GM13977 (cell line): Measurements from ENCODE around the gene BHLHE41.

Experiments
- DNase-seq: peaks from one replicate; pipeline ENCODE4 v3.0.0; 2012; ENCODE audit warnings: low spot score
- in situ Hi-C: fragments of 300-500 bp; cut with MboI; formaldehyde crosslinking; loops from one replicate; pipeline ENCODE4 v1.12.0; 2022; ENCODE audit warnings: low sequenced_read_pairs, low pct_unique_long_range_greater_than_20kb, mixed read lengths, inconsistent platforms; ENCODE audit not compliant: unreplicated experiment
- TF ChIP-seq, protein P1 (sequence below): IDR thresholded peaks from 2 replicates; pipeline ENCODE4 v1.5.1; 2012; ENCODE audit warnings: mild to moderate bottlenecking, control low read depth; ENCODE audit not compliant: insufficient read depth; ENCODE audit errors: extremely low read depth, missing control alignments

Gene BHLHE41

DNA sequence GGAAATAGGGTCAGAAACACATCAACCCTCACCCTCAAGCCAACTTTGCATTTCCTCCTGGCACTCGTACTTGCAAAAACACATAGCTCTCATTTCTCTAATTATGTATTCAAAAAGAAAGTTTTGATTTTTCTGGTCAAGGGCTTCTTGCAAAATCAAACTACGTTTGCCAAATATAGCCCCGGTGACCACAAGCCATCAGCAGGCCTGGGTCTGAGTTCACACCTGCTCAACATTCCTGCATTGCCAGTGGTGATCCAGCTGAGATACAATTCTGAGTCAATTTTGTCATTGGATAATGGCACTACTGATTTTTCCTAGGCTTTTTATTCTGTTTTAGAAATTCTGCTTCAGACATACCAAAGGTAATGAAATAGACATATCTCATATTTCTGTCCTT is 10.7 kb upstream of the BHLHE41 start:
- TF ChIP-seq, protein P1, sequence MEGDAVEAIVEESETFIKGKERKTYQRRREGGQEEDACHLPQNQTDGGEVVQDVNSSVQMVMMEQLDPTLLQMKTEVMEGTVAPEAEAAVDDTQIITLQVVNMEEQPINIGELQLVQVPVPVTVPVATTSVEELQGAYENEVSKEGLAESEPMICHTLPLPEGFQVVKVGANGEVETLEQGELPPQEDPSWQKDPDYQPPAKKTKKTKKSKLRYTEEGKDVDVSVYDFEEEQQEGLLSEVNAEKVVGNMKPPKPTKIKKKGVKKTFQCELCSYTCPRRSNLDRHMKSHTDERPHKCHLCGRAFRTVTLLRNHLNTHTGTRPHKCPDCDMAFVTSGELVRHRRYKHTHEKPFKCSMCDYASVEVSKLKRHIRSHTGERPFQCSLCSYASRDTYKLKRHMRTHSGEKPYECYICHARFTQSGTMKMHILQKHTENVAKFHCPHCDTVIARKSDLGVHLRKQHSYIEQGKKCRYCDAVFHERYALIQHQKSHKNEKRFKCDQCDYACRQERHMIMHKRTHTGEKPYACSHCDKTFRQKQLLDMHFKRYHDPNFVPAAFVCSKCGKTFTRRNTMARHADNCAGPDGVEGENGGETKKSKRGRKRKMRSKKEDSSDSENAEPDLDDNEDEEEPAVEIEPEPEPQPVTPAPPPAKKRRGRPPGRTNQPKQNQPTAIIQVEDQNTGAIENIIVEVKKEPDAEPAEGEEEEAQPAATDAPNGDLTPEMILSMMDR: no peak
- no peak for DNase-seq
- in situ Hi-C loops: no loop called here

DNA sequence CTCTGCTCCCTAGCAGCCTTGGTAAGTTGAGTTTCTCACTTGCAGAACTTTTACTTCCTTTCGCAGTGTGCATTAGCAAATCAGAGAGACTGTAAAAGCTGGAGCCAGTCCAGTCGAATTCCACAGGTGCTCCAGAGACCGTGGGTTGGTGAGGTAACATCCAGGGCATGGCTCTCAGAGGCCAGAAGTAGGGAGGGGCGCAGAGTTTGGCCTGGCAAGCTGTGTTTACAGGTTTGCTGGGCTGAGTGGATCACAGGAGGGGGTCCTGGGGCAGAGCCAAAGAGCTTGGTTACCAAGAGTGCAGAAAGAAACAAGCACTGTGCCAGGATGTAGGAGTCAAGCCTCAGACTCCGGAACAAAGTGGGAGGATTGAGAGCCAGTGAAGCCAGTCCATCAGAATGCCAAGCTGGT is 10.2 kb upstream of the BHLHE41 start:
- in situ Hi-C loops: no loop called here
- TF ChIP-seq, protein P1: no peak
- DNase-seq: no peak

DNA sequence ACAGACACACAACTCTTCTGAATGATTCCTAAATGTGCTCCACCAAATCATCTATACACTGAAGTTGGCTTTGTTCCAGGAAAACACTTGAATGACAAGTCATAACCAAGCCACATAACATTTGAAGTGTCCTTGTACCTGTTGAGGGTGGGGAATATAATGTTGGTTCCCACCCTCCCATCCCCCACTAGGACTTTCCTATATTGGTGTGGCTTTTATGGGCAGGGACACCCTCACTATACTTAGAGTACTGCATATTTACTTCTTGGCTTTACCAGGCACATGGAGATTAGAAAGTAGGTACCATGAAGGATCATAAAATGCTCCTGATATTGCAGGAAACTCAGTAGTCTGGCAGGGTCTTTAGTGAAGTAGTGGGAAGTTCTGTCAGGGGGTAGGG is 9.7 kb upstream of the BHLHE41 start:
- TF ChIP-seq, protein P1: no peak
- no peak for DNase-seq
- in situ Hi-C loops: no loop called here

DNA sequence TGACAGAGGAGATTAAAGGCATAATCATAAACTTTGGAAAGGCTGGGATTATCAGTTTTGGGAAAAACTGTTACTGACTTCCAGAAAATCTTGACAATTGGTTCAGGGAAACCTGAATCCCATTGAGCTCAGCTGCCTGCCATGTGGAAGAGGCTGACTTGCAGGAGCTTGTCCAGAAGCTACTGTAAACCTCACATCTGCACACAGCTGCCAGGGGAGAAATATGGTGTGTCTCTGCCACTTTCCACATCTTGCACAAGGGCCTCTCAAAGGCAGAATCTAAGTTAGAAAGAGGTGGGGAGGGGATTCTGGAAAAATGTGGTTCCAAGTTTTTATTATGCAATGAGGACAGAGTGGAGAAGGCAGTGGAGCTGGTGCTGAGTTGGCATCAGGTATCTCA is 8.7 kb upstream of the BHLHE41 start:
- TF ChIP-seq, protein P1: no peak
- DNase-seq: no peak
- in situ Hi-C loops: no loop called here

DNA sequence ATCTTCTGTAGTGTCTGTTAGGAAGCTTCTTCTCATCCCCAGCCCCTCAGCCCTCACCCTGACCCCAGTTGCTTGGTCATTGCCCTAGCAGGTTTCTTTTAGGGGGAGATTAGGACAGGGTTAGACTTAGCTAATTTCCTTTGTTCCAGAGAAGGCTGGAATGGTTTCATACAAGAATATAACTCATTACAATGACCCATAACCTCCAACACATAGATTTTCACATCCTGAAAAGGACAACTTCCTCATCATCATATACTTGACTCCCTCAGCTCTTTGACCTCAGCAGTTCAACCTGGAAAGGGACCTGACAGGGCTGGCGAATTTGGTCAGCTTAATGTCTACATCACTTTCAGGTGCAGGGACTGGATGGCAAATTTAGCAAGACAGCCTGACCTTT is 8.0 kb upstream of the BHLHE41 start:
- TF ChIP-seq, protein P1: no peak
- DNase-seq: no peak
- in situ Hi-C loops: no loop called here

DNA sequence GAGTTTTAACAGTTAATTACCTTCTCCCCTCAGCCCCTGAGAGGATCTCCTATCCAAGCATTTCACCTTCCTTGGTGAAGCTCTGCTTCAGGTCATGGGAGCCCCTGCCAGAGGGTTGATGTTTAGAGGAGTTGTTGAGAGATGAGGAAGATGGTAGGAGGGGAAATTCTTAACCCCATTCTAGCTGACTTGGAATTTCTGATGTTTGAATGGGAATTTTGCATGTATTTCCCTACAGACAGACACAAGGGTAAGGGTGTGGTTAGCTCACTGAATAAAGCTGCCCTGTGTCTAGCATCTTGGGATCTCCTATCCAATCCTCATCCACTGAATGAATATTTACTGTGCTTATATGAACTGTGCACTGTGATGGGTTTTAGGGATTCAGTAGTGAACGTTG is 7.1 kb upstream of the BHLHE41 start:
- in situ Hi-C loops: no loop called here
- TF ChIP-seq, protein P1: no peak
- no peak for DNase-seq

DNA sequence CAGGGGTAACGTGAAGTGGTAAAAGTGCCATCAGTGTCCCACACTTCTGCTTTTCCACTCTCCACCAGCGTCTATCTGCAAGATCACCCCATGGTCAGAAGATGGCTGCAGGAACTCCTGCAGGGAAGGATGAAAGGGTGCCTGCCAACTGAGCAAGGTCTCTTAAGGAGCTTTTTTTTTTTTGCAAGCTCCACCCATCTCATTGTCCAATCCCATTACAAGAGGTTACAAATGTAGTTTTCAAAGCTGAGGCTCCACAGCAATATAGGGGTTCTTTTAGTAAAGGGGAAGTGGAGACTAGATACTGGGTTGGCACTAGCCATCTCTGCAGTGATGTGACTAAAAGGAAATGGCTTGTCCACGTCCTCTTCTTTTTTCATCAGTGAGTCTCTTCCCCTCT is 5.9 kb upstream of the BHLHE41 start:
- DNase-seq: no peak
- TF ChIP-seq, protein P1: no peak
- in situ Hi-C loops: no loop called here
